ENCODE measurements around the gene CLDN12. TPM values are rescaled to one million over a fixed set of nuclear protein-coding genes. Genes with fewer than 3 reads are reported as not detected.

The CLDN12 gene
- total and polyA plus RNA-seq, 2 experiments from 2014 or later, result 16.6 to 48.5 TPM

DNA sequence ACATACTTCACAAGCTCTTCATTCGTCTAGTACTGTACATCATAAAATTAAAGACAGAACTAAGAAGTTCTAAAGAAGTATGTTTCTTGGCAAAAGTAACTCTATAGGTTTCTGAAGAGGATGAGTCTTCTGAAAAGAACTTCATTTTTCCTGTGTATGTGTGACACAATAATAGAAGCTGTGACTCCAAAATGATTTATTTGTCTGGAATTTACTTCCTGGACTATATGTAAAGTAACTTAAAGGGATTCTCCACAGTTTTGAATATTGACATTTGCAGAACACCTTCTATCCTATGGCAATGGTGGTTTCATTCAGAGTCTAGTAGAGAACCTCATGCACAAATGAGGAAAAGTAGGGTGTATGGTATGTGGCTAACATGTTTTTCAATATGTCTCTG, 19.8 kb upstream of the CLDN12 start:
- H3K36me3 Mint-ChIP-seq (ENCODE audit: low read depth), result peaks cover 33% of the 10 kb centered on the region
- no peak for ATAC-seq
- H3K27me3 Mint-ChIP-seq (ENCODE audit: insufficient read depth, low read depth, poor library complexity), result no peaks in the 10 kb centered on the region
- no peak overlapping the region for H3K27ac Mint-ChIP-seq
- no peak for TF ChIP-seq JUNB (IDR thresholded peaks at IDR 0.05; ENCODE audit: unreplicated experiment)
- TF ChIP-seq CTCF (conservative IDR thresholded peaks at IDR 0.05; ENCODE audit: low read depth in 2 of 2), result no peak
- TF ChIP-seq, protein P1, sequence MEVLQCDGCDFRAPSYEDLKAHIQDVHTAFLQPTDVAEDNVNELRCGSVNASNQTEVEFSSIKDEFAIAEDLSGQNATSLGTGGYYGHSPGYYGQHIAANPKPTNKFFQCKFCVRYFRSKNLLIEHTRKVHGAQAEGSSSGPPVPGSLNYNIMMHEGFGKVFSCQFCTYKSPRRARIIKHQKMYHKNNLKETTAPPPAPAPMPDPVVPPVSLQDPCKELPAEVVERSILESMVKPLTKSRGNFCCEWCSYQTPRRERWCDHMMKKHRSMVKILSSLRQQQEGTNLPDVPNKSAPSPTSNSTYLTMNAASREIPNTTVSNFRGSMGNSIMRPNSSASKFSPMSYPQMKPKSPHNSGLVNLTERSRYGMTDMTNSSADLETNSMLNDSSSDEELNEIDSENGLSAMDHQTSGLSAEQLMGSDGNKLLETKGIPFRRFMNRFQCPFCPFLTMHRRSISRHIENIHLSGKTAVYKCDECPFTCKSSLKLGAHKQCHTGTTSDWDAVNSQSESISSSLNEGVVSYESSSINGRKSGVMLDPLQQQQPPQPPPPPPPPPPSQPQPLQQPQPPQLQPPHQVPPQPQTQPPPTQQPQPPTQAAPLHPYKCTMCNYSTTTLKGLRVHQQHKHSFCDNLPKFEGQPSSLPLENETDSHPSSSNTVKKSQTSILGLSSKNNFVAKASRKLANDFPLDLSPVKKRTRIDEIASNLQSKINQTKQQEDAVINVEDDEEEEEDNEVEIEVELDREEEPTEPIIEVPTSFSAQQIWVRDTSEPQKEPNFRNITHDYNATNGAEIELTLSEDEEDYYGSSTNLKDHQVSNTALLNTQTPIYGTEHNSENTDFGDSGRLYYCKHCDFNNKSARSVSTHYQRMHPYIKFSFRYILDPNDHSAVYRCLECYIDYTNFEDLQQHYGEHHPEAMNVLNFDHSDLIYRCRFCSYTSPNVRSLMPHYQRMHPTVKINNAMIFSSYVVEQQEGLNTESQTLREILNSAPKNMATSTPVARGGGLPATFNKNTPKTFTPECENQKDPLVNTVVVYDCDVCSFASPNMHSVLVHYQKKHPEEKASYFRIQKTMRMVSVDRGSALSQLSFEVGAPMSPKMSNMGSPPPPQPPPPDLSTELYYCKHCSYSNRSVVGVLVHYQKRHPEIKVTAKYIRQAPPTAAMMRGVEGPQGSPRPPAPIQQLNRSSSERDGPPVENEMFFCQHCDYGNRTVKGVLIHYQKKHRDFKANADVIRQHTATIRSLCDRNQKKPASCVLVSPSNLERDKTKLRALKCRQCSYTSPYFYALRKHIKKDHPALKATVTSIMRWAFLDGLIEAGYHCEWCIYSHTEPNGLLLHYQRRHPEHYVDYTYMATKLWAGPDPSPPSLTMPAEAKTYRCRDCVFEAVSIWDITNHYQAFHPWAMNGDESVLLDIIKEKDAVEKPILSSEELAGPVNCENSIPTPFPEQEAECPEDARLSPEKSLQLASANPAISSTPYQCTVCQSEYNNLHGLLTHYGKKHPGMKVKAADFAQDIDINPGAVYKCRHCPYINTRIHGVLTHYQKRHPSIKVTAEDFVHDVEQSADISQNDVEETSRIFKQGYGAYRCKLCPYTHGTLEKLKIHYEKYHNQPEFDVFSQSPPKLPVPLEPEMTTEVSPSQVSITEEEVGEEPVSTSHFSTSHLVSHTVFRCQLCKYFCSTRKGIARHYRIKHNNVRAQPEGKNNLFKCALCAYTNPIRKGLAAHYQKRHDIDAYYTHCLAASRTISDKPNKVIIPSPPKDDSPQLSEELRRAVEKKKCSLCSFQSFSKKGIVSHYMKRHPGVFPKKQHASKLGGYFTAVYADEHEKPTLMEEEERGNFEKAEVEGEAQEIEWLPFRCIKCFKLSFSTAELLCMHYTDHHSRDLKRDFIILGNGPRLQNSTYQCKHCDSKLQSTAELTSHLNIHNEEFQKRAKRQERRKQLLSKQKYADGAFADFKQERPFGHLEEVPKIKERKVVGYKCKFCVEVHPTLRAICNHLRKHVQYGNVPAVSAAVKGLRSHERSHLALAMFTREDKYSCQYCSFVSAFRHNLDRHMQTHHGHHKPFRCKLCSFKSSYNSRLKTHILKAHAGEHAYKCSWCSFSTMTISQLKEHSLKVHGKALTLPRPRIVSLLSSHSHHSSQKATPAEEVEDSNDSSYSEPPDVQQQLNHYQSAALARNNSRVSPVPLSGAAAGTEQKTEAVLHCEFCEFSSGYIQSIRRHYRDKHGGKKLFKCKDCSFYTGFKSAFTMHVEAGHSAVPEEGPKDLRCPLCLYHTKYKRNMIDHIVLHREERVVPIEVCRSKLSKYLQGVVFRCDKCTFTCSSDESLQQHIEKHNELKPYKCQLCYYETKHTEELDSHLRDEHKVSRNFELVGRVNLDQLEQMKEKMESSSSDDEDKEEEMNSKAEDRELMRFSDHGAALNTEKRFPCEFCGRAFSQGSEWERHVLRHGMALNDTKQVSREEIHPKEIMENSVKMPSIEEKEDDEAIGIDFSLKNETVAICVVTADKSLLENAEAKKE (CRISPR knock-in tag; IDR thresholded peaks at IDR 0.05), result no peak
- no peak for TF ChIP-seq ZNF331 (CRISPR knock-in tag; IDR thresholded peaks at IDR 0.05; ENCODE audit: low read depth)
- no peak for TF ChIP-seq CREB1 (CRISPR knock-in tag; IDR thresholded peaks at IDR 0.05; ENCODE audit: low read depth)
- no peak for TF ChIP-seq NANOG (IDR thresholded peaks at IDR 0.05; ENCODE audit: borderline replicate concordance)
- TF ChIP-seq, protein P2, sequence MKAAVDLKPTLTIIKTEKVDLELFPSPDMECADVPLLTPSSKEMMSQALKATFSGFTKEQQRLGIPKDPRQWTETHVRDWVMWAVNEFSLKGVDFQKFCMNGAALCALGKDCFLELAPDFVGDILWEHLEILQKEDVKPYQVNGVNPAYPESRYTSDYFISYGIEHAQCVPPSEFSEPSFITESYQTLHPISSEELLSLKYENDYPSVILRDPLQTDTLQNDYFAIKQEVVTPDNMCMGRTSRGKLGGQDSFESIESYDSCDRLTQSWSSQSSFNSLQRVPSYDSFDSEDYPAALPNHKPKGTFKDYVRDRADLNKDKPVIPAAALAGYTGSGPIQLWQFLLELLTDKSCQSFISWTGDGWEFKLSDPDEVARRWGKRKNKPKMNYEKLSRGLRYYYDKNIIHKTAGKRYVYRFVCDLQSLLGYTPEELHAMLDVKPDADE (IDR thresholded peaks at IDR 0.05), result no peak
- no peak for TF ChIP-seq STAT1 (IDR thresholded peaks at IDR 0.05; ENCODE audit: unreplicated experiment)
- no peak for TF ChIP-seq POLR2AphosphoS5 (IDR thresholded peaks at IDR 0.05; ENCODE audit: low read depth)
- no peak for TF ChIP-seq EZH2phosphoT487 (IDR thresholded peaks at IDR 0.05; ENCODE audit: unreplicated experiment)
- TF ChIP-seq, protein P3, sequence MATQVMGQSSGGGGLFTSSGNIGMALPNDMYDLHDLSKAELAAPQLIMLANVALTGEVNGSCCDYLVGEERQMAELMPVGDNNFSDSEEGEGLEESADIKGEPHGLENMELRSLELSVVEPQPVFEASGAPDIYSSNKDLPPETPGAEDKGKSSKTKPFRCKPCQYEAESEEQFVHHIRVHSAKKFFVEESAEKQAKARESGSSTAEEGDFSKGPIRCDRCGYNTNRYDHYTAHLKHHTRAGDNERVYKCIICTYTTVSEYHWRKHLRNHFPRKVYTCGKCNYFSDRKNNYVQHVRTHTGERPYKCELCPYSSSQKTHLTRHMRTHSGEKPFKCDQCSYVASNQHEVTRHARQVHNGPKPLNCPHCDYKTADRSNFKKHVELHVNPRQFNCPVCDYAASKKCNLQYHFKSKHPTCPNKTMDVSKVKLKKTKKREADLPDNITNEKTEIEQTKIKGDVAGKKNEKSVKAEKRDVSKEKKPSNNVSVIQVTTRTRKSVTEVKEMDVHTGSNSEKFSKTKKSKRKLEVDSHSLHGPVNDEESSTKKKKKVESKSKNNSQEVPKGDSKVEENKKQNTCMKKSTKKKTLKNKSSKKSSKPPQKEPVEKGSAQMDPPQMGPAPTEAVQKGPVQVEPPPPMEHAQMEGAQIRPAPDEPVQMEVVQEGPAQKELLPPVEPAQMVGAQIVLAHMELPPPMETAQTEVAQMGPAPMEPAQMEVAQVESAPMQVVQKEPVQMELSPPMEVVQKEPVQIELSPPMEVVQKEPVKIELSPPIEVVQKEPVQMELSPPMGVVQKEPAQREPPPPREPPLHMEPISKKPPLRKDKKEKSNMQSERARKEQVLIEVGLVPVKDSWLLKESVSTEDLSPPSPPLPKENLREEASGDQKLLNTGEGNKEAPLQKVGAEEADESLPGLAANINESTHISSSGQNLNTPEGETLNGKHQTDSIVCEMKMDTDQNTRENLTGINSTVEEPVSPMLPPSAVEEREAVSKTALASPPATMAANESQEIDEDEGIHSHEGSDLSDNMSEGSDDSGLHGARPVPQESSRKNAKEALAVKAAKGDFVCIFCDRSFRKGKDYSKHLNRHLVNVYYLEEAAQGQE (IDR thresholded peaks at IDR 0.05; ENCODE audit: unreplicated experiment), result no peak
- TF ChIP-seq ZNF114 (CRISPR knock-in tag; IDR thresholded peaks at IDR 0.05), result no peak
- no peak for TF ChIP-seq EZH2 (IDR thresholded peaks at IDR 0.05; ENCODE audit: low read depth, unreplicated experiment)
- no peak for DNase-seq (ENCODE audit: low spot score)
- Histone ChIP-seq H4K20me1 (replicated peaks; ENCODE audit: insufficient read depth) (no peaks in the 10 kb centered on the region), H3K9me2 (ENCODE audit: insufficient read depth) (no peaks in the 10 kb centered on the region), H3F3A (replicated peaks; ENCODE audit: low read depth) (no peaks in the 10 kb centered on the region), H3K4me1 (ENCODE audit: insufficient read depth) (no peaks in the 10 kb centered on the region), H3K4me2 (no peak overlapping the region), H3K36me3 (ENCODE audit: insufficient read depth) (peaks cover 39% of the 10 kb centered on the region), H3K27me3 (ENCODE audit: insufficient read depth) (no peaks in the 10 kb centered on the region), H3K27ac (ENCODE audit: low read depth) (no peak overlapping the region), H3K79me2 (replicated peaks; ENCODE audit: insufficient read depth) (no peaks in the 10 kb centered on the region), H3K4me3 (no peak overlapping the region), H2AFZ (no peak overlapping the region)
- H3K4me1 Mint-ChIP-seq, result no peaks in the 10 kb centered on the region
- no peaks in the 10 kb centered on the region; the same call in 2 of the 3 replicates for H3K9me3 Mint-ChIP-seq
- no peak overlapping the region for H3K4me3 Mint-ChIP-seq

Data from GM23338 (cell line).